ENCODE measurements around the gene RRH.

RRH gene

GRCh38 chr4:109846395-109847098 is 18.8 kb downstream of the RRH start:
- Histone ChIP-seq H3K27ac (ENCODE audit: low read depth, low read length) (no peak overlapping the region), H3K36me3 (ENCODE audit: control insufficient read depth, low read length) (no peaks in the 10 kb centered on the region), H4K20me1 (ENCODE audit: control insufficient read depth, insufficient read depth, low read depth, low read length) (no peaks in the 10 kb centered on the region), H3K9me3 (ENCODE audit: control insufficient read depth, insufficient read depth, low read length) (no peaks in the 10 kb centered on the region), H3K9me2 (replicated peaks; ENCODE audit: control insufficient read depth, low read length) (no peaks in the 10 kb centered on the region), H3K79me2 (ENCODE audit: control insufficient read depth, low read length) (no peaks in the 10 kb centered on the region), H3K4me1 (ENCODE audit: control insufficient read depth, low read length) (no peaks in the 10 kb centered on the region), H3K4me3 (ENCODE audit: low read length) (no peak overlapping the region), H3K4me2 (ENCODE audit: low read length) (no peak overlapping the region), H3K27me3 (ENCODE audit: control insufficient read depth, low read length) (no peaks in the 10 kb centered on the region), H3F3A (ENCODE audit: control insufficient read depth, insufficient read depth) (no peaks in the 10 kb centered on the region)
- no peak for TF ChIP-seq EZH2phosphoT487 (IDR thresholded peaks at IDR 0.05; ENCODE audit: borderline replicate concordance, low read length)
- TF ChIP-seq, protein P1, sequence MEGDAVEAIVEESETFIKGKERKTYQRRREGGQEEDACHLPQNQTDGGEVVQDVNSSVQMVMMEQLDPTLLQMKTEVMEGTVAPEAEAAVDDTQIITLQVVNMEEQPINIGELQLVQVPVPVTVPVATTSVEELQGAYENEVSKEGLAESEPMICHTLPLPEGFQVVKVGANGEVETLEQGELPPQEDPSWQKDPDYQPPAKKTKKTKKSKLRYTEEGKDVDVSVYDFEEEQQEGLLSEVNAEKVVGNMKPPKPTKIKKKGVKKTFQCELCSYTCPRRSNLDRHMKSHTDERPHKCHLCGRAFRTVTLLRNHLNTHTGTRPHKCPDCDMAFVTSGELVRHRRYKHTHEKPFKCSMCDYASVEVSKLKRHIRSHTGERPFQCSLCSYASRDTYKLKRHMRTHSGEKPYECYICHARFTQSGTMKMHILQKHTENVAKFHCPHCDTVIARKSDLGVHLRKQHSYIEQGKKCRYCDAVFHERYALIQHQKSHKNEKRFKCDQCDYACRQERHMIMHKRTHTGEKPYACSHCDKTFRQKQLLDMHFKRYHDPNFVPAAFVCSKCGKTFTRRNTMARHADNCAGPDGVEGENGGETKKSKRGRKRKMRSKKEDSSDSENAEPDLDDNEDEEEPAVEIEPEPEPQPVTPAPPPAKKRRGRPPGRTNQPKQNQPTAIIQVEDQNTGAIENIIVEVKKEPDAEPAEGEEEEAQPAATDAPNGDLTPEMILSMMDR (IDR thresholded peaks at IDR 0.05; ENCODE audit: low read depth, low read length, poor library complexity, severe bottlenecking): no peak

DNA sequence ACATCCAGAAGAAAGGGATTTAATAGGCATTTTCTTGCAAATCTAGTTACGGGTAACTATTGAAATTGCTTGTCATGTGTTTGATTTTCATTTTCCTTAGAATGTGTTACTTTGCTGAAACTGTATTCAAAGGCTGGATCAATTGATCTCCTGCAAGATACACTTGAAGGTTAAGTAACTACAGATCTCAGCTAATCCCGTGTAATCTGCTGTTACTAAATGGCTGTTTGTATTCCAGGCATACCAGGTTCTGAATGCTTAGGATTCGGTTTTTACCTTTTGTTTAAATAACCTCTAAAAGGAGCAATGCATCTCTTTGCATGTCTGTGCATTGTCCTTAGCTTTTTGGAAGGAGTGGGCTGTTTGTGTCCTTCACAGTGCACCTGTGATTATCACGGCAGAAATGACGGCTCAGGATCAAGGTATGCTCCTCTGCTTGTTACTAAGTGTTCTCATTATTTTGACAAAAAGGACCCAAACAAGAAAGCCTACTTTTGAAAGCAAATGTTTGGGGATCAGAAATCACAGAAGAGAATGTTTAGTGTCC is 20.2 kb downstream of the RRH start, which contains the start of gene LRIT3:
Gene LRIT3 (plus strand): TSS at position 212 of the 547 bp plus-strand sequence. CDS start 95 bp downstream, at position 307.
- Histone ChIP-seq H3K27ac (ENCODE audit: low read depth, low read length) (no peak within 1 kb of the TSS), H3K9me3 (ENCODE audit: control insufficient read depth, insufficient read depth, low read length) (no peaks in the 10 kb centered on the region), H3K4me2 (ENCODE audit: low read length) (no peak within 1 kb of the TSS), H4K20me1 (ENCODE audit: control insufficient read depth, insufficient read depth, low read depth, low read length) (no peaks in the 10 kb centered on the region), H3K9me2 (replicated peaks; ENCODE audit: control insufficient read depth, low read length) (no peaks in the 10 kb centered on the region), H3K4me1 (ENCODE audit: control insufficient read depth, low read length) (no peaks in the 10 kb centered on the region), H3K36me3 (ENCODE audit: control insufficient read depth, low read length) (no peaks in the 10 kb centered on the region), H3K79me2 (ENCODE audit: control insufficient read depth, low read length) (no peaks in the 10 kb centered on the region), H3K27me3 (ENCODE audit: control insufficient read depth, low read length) (no peaks in the 10 kb centered on the region), H3F3A (ENCODE audit: control insufficient read depth, insufficient read depth) (no peaks in the 10 kb centered on the region), H3K4me3 (ENCODE audit: low read length) (no peak within 1 kb of the TSS)
- TF ChIP-seq, protein P1 (IDR thresholded peaks at IDR 0.05; ENCODE audit: low read depth, low read length, poor library complexity, severe bottlenecking): no peak
- TF ChIP-seq EZH2phosphoT487 (IDR thresholded peaks at IDR 0.05; ENCODE audit: borderline replicate concordance, low read length): no peak

GRCh38 chr4:109848501-109848900 is 20.7 kb downstream of the RRH start:
- no peaks in the 10 kb centered on the region for H3K9me3 ChIP-seq (ENCODE audit: control insufficient read depth, insufficient read depth, low read length)
- TF ChIP-seq, protein P1 (IDR thresholded peaks at IDR 0.05; ENCODE audit: low read depth, low read length, poor library complexity, severe bottlenecking): no peak
- TF ChIP-seq EZH2phosphoT487 (IDR thresholded peaks at IDR 0.05; ENCODE audit: borderline replicate concordance, low read length): no peak
- H3K36me3 ChIP-seq (ENCODE audit: control insufficient read depth, low read length): no peaks in the 10 kb centered on the region
- no peak overlapping the region for H3K27ac ChIP-seq (ENCODE audit: low read depth, low read length)
- no peak overlapping the region for H3K4me3 ChIP-seq (ENCODE audit: low read length)
- no peaks in the 10 kb centered on the region for H4K20me1 ChIP-seq (ENCODE audit: control insufficient read depth, insufficient read depth, low read depth, low read length)
- H3F3A ChIP-seq (ENCODE audit: control insufficient read depth, insufficient read depth): no peaks in the 10 kb centered on the region
- H3K4me1 ChIP-seq (ENCODE audit: control insufficient read depth, low read length): no peaks in the 10 kb centered on the region
- no peak overlapping the region for H3K4me2 ChIP-seq (ENCODE audit: low read length)
- H3K27me3 ChIP-seq (ENCODE audit: control insufficient read depth, low read length): no peaks in the 10 kb centered on the region
- H3K9me2 ChIP-seq (replicated peaks; ENCODE audit: control insufficient read depth, low read length): no peaks in the 10 kb centered on the region
- no peaks in the 10 kb centered on the region for H3K79me2 ChIP-seq (ENCODE audit: control insufficient read depth, low read length)
